Retinal pigment epithelial cell (primary cell): ENCODE results near the gene ABI3.
"Not testable (repeated sequence)": the region's sequence is repeated elsewhere in the genome, so short reads cannot be mapped to it uniquely, and the experiment has no call there.

Experiments used
- DNase-seq: peaks from one replicate; pipeline ENCODE4 v3.0.0-alpha.2; 2010; ENCODE audit warnings: low read depth
- H3K4me3 ChIP-seq: 2 replicates; pipeline ENCODE4 v1.5.1; 2011; ENCODE audit warnings: mild to moderate bottlenecking, low read length, control low read depth, moderate library complexity
- CTCF ChIP-seq: conservative IDR thresholded peaks from 2 replicates; pipeline ENCODE4 v1.5.1; 2011; ENCODE audit warnings: low read depth, low read length, control low read depth, inconsistent platforms

Gene ABI3

DNA sequence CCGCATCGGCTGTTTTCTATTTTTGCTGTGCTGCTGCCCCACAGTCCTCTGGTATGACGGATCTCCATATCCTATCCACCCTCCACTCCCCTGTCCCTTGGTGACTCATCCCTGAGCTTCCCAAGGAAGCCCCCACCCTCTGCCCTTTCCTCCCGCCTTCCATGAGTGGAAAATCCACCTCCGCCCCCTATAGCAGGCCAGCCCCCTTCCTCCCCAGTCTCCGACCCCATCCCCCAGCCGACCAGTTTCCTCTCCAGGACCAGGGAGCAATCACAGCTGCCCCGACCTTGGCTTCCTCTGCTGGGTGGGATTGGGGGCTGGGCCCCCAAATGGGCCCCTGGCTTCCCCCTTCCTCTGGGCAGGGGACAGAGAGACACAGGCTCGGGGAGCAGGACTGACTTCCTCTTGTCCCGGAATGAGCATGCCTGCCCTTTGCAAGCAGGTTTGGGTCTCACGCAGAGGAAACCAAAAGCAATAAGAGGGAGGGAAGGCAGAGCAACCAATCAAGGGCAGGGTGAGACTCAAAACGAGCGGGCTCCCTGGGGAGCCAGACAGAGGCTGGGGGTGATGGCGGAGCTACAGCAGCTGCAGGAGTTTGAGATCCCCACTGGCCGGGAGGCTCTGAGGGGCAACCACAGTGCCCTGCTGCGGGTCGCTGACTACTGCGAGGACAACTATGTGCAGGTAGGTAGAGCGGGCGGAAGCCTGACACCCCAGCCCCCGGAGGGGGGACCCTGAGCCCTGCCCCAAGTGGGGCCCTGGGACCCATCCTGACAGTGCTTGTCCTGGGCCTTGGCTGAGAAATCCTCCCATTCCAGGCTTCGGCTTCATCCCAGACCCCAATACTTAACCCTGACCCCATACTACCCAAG is at the start of gene ABI3, which contains the start of gene GNGT2:
Gene ABI3, plus strand, starts transcription at position 550 of the 872 bp plus-strand sequence. Its CDS starts 18 bp downstream, at position 568.
Gene GNGT2, minus strand, starts transcription at position 417 of the 872 bp plus-strand sequence. CDS start 3,152 bp downstream, outside the sequence.
- no peak for DNase-seq
- TF ChIP-seq CTCF, result no peak
- H3K4me3 ChIP-seq, result no peak within 1 kb of the TSS

- no peak for TF ChIP-seq CTCF
- H3K4me3 ChIP-seq, result no peak overlapping the region
- no peak for DNase-seq
Measured at GRCh38 chr17:49162866-49163265, 47.6 kb upstream of the ABI3 start.

GRCh38 chr17:49165143-49165542 is 45.4 kb upstream of the ABI3 start:
- no peak for TF ChIP-seq CTCF
- no peak overlapping the region for H3K4me3 ChIP-seq
- no peak for DNase-seq

GRCh38 chr17:49168706-49169105 is 41.8 kb upstream of the ABI3 start:
- no peak for DNase-seq
- no peak for TF ChIP-seq CTCF
- H3K4me3 ChIP-seq, result no peak overlapping the region

- no peak for TF ChIP-seq CTCF
- DNase-seq, result no peak
- no peak overlapping the region for H3K4me3 ChIP-seq
Measured at GRCh38 chr17:49170216-49170615, 40.3 kb upstream of the ABI3 start.

DNA sequence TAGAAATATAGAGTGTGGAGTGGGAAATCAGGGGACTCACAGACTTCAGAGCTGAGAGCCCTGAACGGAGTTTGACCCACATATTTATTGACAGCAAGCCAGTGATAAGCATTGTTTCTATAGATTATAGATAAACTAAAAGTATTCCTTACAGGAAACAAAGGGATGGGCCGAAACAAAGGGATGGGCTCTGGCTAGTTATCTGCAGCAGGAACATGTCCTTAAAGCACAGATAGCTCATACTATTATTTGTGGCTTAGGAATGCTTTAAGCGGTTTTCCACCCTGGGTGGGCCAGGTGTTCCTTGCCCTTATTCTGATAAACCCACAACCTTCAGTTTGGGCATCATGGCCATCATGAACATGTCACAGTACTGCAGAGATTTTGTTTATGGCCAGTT is 39.8 kb upstream of the ABI3 start:
- DNase-seq, H3K4me3 ChIP-seq: not testable (repeated sequence)

GRCh38 chr17:49175978-49176377 is 34.5 kb upstream of the ABI3 start:
- DNase-seq, H3K4me3 ChIP-seq: not testable (repeated sequence)

- no peak for DNase-seq
- H3K4me3 ChIP-seq, result no peak overlapping the region
- peak; percentile 84 for TF ChIP-seq CTCF
Measured at GRCh38 chr17:49180303-49180702, 30.2 kb upstream of the ABI3 start.
